Memory B cell (primary cell): ENCODE measurements around the gene CACNA1B.

Experiments
- ATAC-seq: fragments of 150-1000 bp; cut with Tn5 transposase; 2 replicates; pipeline ENCODE4 v1.10.0; 2021; ENCODE audit warnings: low read depth, mild to moderate bottlenecking, moderate library complexity
- DNase-seq, 2 donors: peaks; one replicate each; pipeline ENCODE4 v3.0.0; 2022; ENCODE audit warnings: low spot score in 2 of 2
- H3K27ac Mint-ChIP-seq: one replicate; pipeline ENCODE4 v1.8.0; 2022; ENCODE audit warnings: mild to moderate bottlenecking, moderate library complexity, mixed read lengths
- H3K27me3 Mint-ChIP-seq: one replicate; pipeline ENCODE4 v1.8.0; 2022; ENCODE audit warnings: mixed read lengths
- H3K36me3 Mint-ChIP-seq: one replicate; pipeline ENCODE4 v1.8.0; 2022; ENCODE audit warnings: mild to moderate bottlenecking, mixed read lengths
- H3K4me1 Mint-ChIP-seq: one replicate; pipeline ENCODE4 v1.8.0; 2022; ENCODE audit warnings: mixed read lengths
- H3K4me3 Mint-ChIP-seq: one replicate; pipeline ENCODE4 v1.8.0; 2022; ENCODE audit warnings: mild to moderate bottlenecking, moderate library complexity, mixed read lengths
- H3K9me3 Mint-ChIP-seq: one replicate; pipeline ENCODE4 v1.8.0; 2022; ENCODE audit warnings: mixed read lengths

CACNA1B gene

GRCh38 chr9:138028596-138028995, 151.0 kb downstream of the CACNA1B start:
- H3K4me1 Mint-ChIP-seq: no peaks in the 10 kb centered on the region
- H3K27ac Mint-ChIP-seq: no peak overlapping the region
- no peak overlapping the region for H3K4me3 Mint-ChIP-seq
- ATAC-seq: no peak
- H3K36me3 Mint-ChIP-seq: peaks cover 5% of the 10 kb centered on the region
- H3K9me3 Mint-ChIP-seq: peaks cover 8% of the 10 kb centered on the region
- DNase-seq: no peak
- H3K27me3 Mint-ChIP-seq: peaks cover 15% of the 10 kb centered on the region

GRCh38 chr9:138031186-138031585, 153.6 kb downstream of the CACNA1B start:
- ATAC-seq (no peak), DNase-seq (no peak)
- Mint-ChIP-seq H3K4me3 (no peak overlapping the region), H3K27ac (no peak overlapping the region), H3K27me3 (peaks cover 13% of the 10 kb centered on the region), H3K9me3 (peaks cover 8% of the 10 kb centered on the region), H3K36me3 (peaks cover 5% of the 10 kb centered on the region), H3K4me1 (no peaks in the 10 kb centered on the region)

GRCh38 chr9:138033950-138034349, 156.4 kb downstream of the CACNA1B start:
- Mint-ChIP-seq H3K27me3 (peaks cover 19% of the 10 kb centered on the region), H3K27ac (no peak overlapping the region), H3K4me3 (no peak overlapping the region), H3K9me3 (peaks cover 8% of the 10 kb centered on the region), H3K4me1 (no peaks in the 10 kb centered on the region), H3K36me3 (peaks cover 5% of the 10 kb centered on the region)
- no peak for ATAC-seq
- peak in 1 of 2 donors; percentile 2 for DNase-seq

- DNase-seq (no peak), ATAC-seq (no peak)
- Mint-ChIP-seq H3K4me3 (no peak overlapping the region), H3K4me1 (no peaks in the 10 kb centered on the region), H3K9me3 (peaks cover 7% of the 10 kb centered on the region), H3K27me3 (peaks cover 24% of the 10 kb centered on the region), H3K36me3 (peaks cover 5% of the 10 kb centered on the region), H3K27ac (no peak overlapping the region)
Observed at GRCh38 chr9:138037140-138037539, 159.6 kb downstream of the CACNA1B start.

GRCh38 chr9:138038244-138038671, 160.7 kb downstream of the CACNA1B start:
- H3K36me3 Mint-ChIP-seq: no peaks in the 10 kb centered on the region
- DNase-seq: peak in 1 of 2 donors; percentile 6
- H3K9me3 Mint-ChIP-seq: no peaks in the 10 kb centered on the region
- no peaks in the 10 kb centered on the region for H3K4me1 Mint-ChIP-seq
- H3K4me3 Mint-ChIP-seq: no peak overlapping the region
- ATAC-seq: no peak
- no peak overlapping the region for H3K27ac Mint-ChIP-seq
- H3K27me3 Mint-ChIP-seq: peaks cover 22% of the 10 kb centered on the region

- Mint-ChIP-seq H3K27ac (no peak overlapping the region), H3K4me3 (no peak overlapping the region)
- ATAC-seq: no peak
Observed at GRCh38 chr9:138040446-138041430, 163.2 kb downstream of the CACNA1B start.

GRCh38 chr9:138042146-138042545, 164.6 kb downstream of the CACNA1B start:
- H3K36me3 Mint-ChIP-seq: no peaks in the 10 kb centered on the region
- H3K9me3 Mint-ChIP-seq: no peaks in the 10 kb centered on the region
- peaks cover 17% of the 10 kb centered on the region for H3K27me3 Mint-ChIP-seq
- ATAC-seq (no peak), DNase-seq (peak in 1 of 2 donors; percentile 5)
- H3K4me1 Mint-ChIP-seq: peaks cover 3% of the 10 kb centered on the region
- H3K4me3 Mint-ChIP-seq: no peak overlapping the region
- H3K27ac Mint-ChIP-seq: no peak overlapping the region

More at GRCh38 chr9:138040446-138041430, 163.2 kb downstream of the CACNA1B start:
- peaks cover 21% of the 10 kb centered on the region for H3K27me3 Mint-ChIP-seq
- DNase-seq: peak in 1 of 2 donors; percentile 4
- no peaks in the 10 kb centered on the region for H3K9me3 Mint-ChIP-seq
- peaks cover 3% of the 10 kb centered on the region for H3K4me1 Mint-ChIP-seq
- H3K36me3 Mint-ChIP-seq: no peaks in the 10 kb centered on the region

GRCh38 chr9:138042640-138043039, 165.1 kb downstream of the CACNA1B start:
- Mint-ChIP-seq H3K27ac (no peak overlapping the region), H3K4me1 (peaks cover 3% of the 10 kb centered on the region), H3K9me3 (no peaks in the 10 kb centered on the region), H3K27me3 (peaks cover 19% of the 10 kb centered on the region), H3K4me3 (no peak overlapping the region), H3K36me3 (no peaks in the 10 kb centered on the region)
- DNase-seq (no peak), ATAC-seq (no peak)

GRCh38 chr9:138043061-138043410, 165.5 kb downstream of the CACNA1B start:
- Mint-ChIP-seq H3K27me3 (peaks cover 19% of the 10 kb centered on the region), H3K4me1 (peaks cover 3% of the 10 kb centered on the region), H3K4me3 (no peak overlapping the region), H3K9me3 (no peaks in the 10 kb centered on the region), H3K27ac (no peak overlapping the region), H3K36me3 (no peaks in the 10 kb centered on the region)
- no peak for ATAC-seq
- DNase-seq: no peak

GRCh38 chr9:138043411-138044345, 166.1 kb downstream of the CACNA1B start:
- Mint-ChIP-seq H3K27ac (no peak overlapping the region), H3K27me3 (peaks cover 19% of the 10 kb centered on the region), H3K36me3 (no peaks in the 10 kb centered on the region), H3K9me3 (no peaks in the 10 kb centered on the region), H3K4me3 (no peak overlapping the region), H3K4me1 (peaks cover 3% of the 10 kb centered on the region)
- ATAC-seq (no peak), DNase-seq (peak in 1 of 2 donors; percentile 3)

- Mint-ChIP-seq H3K4me3 (no peak overlapping the region), H3K27me3 (peaks cover 18% of the 10 kb centered on the region), H3K9me3 (no peaks in the 10 kb centered on the region), H3K36me3 (no peaks in the 10 kb centered on the region), H3K4me1 (peaks cover 3% of the 10 kb centered on the region), H3K27ac (no peak overlapping the region)
- DNase-seq (peak in 1 of 2 donors; percentile 8), ATAC-seq (no peak)
Observed at GRCh38 chr9:138044485-138045383, 167.2 kb downstream of the CACNA1B start.

- peaks cover 3% of the 10 kb centered on the region for H3K4me1 Mint-ChIP-seq
- H3K36me3 Mint-ChIP-seq: no peaks in the 10 kb centered on the region
- no peaks in the 10 kb centered on the region for H3K9me3 Mint-ChIP-seq
- ATAC-seq (no peak), DNase-seq (peak in 1 of 2 donors; percentile 7)
- peaks cover 15% of the 10 kb centered on the region for H3K27me3 Mint-ChIP-seq
- H3K4me3 Mint-ChIP-seq: no peak overlapping the region
- no peak overlapping the region for H3K27ac Mint-ChIP-seq
Observed at GRCh38 chr9:138045541-138046490, 168.2 kb downstream of the CACNA1B start.
